Urinary bladder (tissue), 4 donors: Measurements from ENCODE around the gene KIFC3. TPM values are rescaled to one million over a fixed set of nuclear protein-coding genes. Genes with fewer than 3 reads are reported as not detected.
"Not testable (repeated sequence)": the region's sequence is repeated elsewhere in the genome, so short reads cannot be mapped to it uniquely, and the experiment has no call there.

Experiments
- DNase-seq: peaks from one replicate; pipeline ENCODE4 v3.0.0-alpha.2; 2015; ENCODE audit errors: extremely low spot score
- H3K27ac ChIP-seq: one replicate; pipeline ENCODE4 v1.5.1; 2013; ENCODE audit warnings: low read depth, mild to moderate bottlenecking, moderate library complexity
- H3K36me3 ChIP-seq: one replicate; pipeline ENCODE4 v1.6.1; 2013; ENCODE audit warnings: mild to moderate bottlenecking, moderate library complexity; ENCODE audit not compliant: insufficient read depth
- H3K4me1 ChIP-seq: one replicate; pipeline ENCODE4 v1.6.1; 2013; ENCODE audit warnings: mild to moderate bottlenecking, moderate library complexity; ENCODE audit not compliant: insufficient read depth
- H3K4me3 ChIP-seq: one replicate; pipeline ENCODE4 v1.5.1; 2013; ENCODE audit warnings: low read depth, low read length
- whole genome bisulfite sequencing: extraction: QIAGEN DNeasy Blood & Tissue Kit; methylation state at CpG from one replicate; pipeline ENCODE4 v1.1.7; 2013; 5-methylcytosine and 5-hydroxymethylcytosine counted together
- polyA plus RNA-seq: library from polyadenylated mRNA; stranded (reverse); fragments of 200-250 nt; gene quantifications from one replicate; pipeline ENCODE4 v1.2.3, GENCODE V29; 2013
- total RNA-seq: library from RNA; depleted of rRNA; stranded (reverse); fragments of >200 nt; gene quantifications from one replicate; pipeline ENCODE4 v1.2.3, GENCODE V29; 2014
- donor health status: healthy with polysubstance abuse.
- donor health status: healthy.

The KIFC3 gene
- total and polyA plus RNA-seq, 2 donors, result 22.7 to 23.7 TPM

- Histone ChIP-seq H3K4me1 (no peaks in the 10 kb centered on the region), H3K36me3 (no peaks in the 10 kb centered on the region), H3K27ac (no peak overlapping the region), H3K4me3 (no peak overlapping the region)
- no peak for DNase-seq
- 91% methylated on average over 24 of the region's 24 CpGs for WGBS
Measured at GRCh38 chr16:57750796-57751538, 51.3 kb downstream of the KIFC3 start.

GRCh38 chr16:57749856-57750452 lies 52.3 kb downstream of the KIFC3 start:
- H3K4me1 ChIP-seq, result no peaks in the 10 kb centered on the region
- no peak overlapping the region for H3K27ac ChIP-seq
- WGBS, result 89% methylated on average over 5 of the region's 5 CpGs
- DNase-seq, result no peak
- no peaks in the 10 kb centered on the region for H3K36me3 ChIP-seq
- no peak overlapping the region for H3K4me3 ChIP-seq

- H3K27ac ChIP-seq, result no peak overlapping the region
- WGBS, result 82% methylated on average over 3 of the region's 3 CpGs
- no peaks in the 10 kb centered on the region for H3K36me3 ChIP-seq
- no peak overlapping the region for H3K4me3 ChIP-seq
- H3K4me1 ChIP-seq, result no peaks in the 10 kb centered on the region
- DNase-seq, result no peak
Measured at GRCh38 chr16:57749101-57749692, 53.1 kb downstream of the KIFC3 start.

GRCh38 chr16:57748596-57748995 lies 53.7 kb downstream of the KIFC3 start:
- WGBS, result 77% methylated on average over 11 of the region's 11 CpGs
- Histone ChIP-seq H3K36me3 (no peaks in the 10 kb centered on the region), H3K4me3 (no peak overlapping the region), H3K27ac (no peak overlapping the region), H3K4me1 (no peaks in the 10 kb centered on the region)
- no peak for DNase-seq

GRCh38 chr16:57747996-57748395 lies 54.3 kb downstream of the KIFC3 start:
- Histone ChIP-seq H3K27ac (no peak overlapping the region), H3K4me1 (no peaks in the 10 kb centered on the region), H3K36me3 (no peaks in the 10 kb centered on the region), H3K4me3 (no peak overlapping the region)
- no peak for DNase-seq
- whole genome bisulfite sequencing, result 91% methylated on average over 6 of the region's 6 CpGs

- Histone ChIP-seq H3K27ac (no peak overlapping the region), H3K36me3 (no peaks in the 10 kb centered on the region), H3K4me1 (no peaks in the 10 kb centered on the region), H3K4me3 (no peak overlapping the region)
- DNase-seq, result no peak
- 91% methylated on average over 12 of the region's 12 CpGs for WGBS
Measured at GRCh38 chr16:57747496-57747895, 54.8 kb downstream of the KIFC3 start.

GRCh38 chr16:57747091-57747490 lies 55.2 kb downstream of the KIFC3 start:
- no peak overlapping the region for H3K27ac ChIP-seq
- H3K36me3 ChIP-seq, result no peaks in the 10 kb centered on the region
- 90% methylated on average over 7 of the region's 7 CpGs for WGBS
- DNase-seq, result no peak
- H3K4me3 ChIP-seq, result no peak overlapping the region
- H3K4me1 ChIP-seq, result no peaks in the 10 kb centered on the region

GRCh38 chr16:57746316-57746715 lies 56.0 kb downstream of the KIFC3 start:
- not testable (repeated sequence) for H3K4me1 ChIP-seq, H3K4me3 ChIP-seq, H3K36me3 ChIP-seq, DNase-seq, H3K27ac ChIP-seq
- WGBS, result 93% methylated on average over 7 of the region's 7 CpGs

- DNase-seq, result no peak
- Histone ChIP-seq H3K4me3 (no peak overlapping the region), H3K4me1 (no peaks in the 10 kb centered on the region), H3K36me3 (no peaks in the 10 kb centered on the region), H3K27ac (no peak overlapping the region)
- WGBS, result 95% methylated on average over 3 of the region's 3 CpGs
Measured at GRCh38 chr16:57745768-57746167, 56.5 kb downstream of the KIFC3 start.

GRCh38 chr16:57744642-57744903 lies 57.7 kb downstream of the KIFC3 start:
- Histone ChIP-seq H3K4me1 (no peaks in the 10 kb centered on the region), H3K4me3 (no peak overlapping the region), H3K36me3 (no peaks in the 10 kb centered on the region), H3K27ac (no peak overlapping the region)
- DNase-seq, result no peak
- 90% methylated on average over 7 of the region's 7 CpGs for WGBS

- WGBS, result 88% methylated on average over 23 of the region's 23 CpGs
- DNase-seq, result no peak
- H3K4me1 ChIP-seq, result no peaks in the 10 kb centered on the region
- no peaks in the 10 kb centered on the region for H3K36me3 ChIP-seq
- no peak overlapping the region for H3K4me3 ChIP-seq
- no peak overlapping the region for H3K27ac ChIP-seq
Measured at GRCh38 chr16:57743886-57744641, 58.2 kb downstream of the KIFC3 start.

GRCh38 chr16:57743458-57743857 lies 58.8 kb downstream of the KIFC3 start:
- DNase-seq, result no peak
- no peaks in the 10 kb centered on the region for H3K36me3 ChIP-seq

GRCh38 chr16:57742543-57742942 lies 59.7 kb downstream of the KIFC3 start:
- no peaks in the 10 kb centered on the region for H3K36me3 ChIP-seq
- DNase-seq, result no peak
- WGBS, result 84% methylated on average over 4 of the region's 4 CpGs

More at GRCh38 chr16:57743458-57743857, 58.8 kb downstream of the KIFC3 start:
- 82% methylated on average over 10 of the region's 10 CpGs for WGBS
- H3K27ac ChIP-seq, result no peak overlapping the region
- no peaks in the 10 kb centered on the region for H3K4me1 ChIP-seq
- H3K4me3 ChIP-seq, result no peak overlapping the region

More at GRCh38 chr16:57742543-57742942, 59.7 kb downstream of the KIFC3 start:
- H3K4me3 ChIP-seq, result no peak overlapping the region
- no peak overlapping the region for H3K27ac ChIP-seq
- H3K4me1 ChIP-seq, result no peaks in the 10 kb centered on the region
